C4-2B (cell line): ENCODE results near the gene MCEE.
"Not testable (repeated sequence)": the region's sequence is repeated elsewhere in the genome, so short reads cannot be mapped to it uniquely, and the experiment has no call there.

Source experiments
- H3K27ac ChIP-seq: fragments of 450-650 bp; 2 replicates; pipeline ENCODE4 v1.5.1; 2017
- CTCF ChIP-seq: fragments of 450-650 bp; conservative IDR thresholded peaks from 2 replicates; pipeline ENCODE4 v1.5.1; 2017; ENCODE audit warnings: mild to moderate bottlenecking
- ZFX ChIP-seq: fragments of 450-650 bp; IDR thresholded peaks from 2 replicates; pipeline ENCODE4 v1.6.1; 2017

MCEE gene

GRCh38 chr2:71143782-71144181, 13.8 kb upstream of the MCEE start:
- TF ChIP-seq ZFX (no peak), CTCF (no peak)
- H3K27ac ChIP-seq, result no peak overlapping the region

GRCh38 chr2:71136174-71136573, 6.1 kb upstream of the MCEE start:
- H3K27ac ChIP-seq, result no peak overlapping the region
- no peak for TF ChIP-seq ZFX
- TF ChIP-seq CTCF, result no peak

- TF ChIP-seq ZFX (no peak), CTCF (no peak)
- H3K27ac ChIP-seq, result no peak overlapping the region
Observed at GRCh38 chr2:71133603-71134002, 3.6 kb upstream of the MCEE start.

GRCh38 chr2:71131387-71132166, 1.5 kb upstream of the MCEE start:
- H3K27ac ChIP-seq, result not testable (repeated sequence)

- no peak for TF ChIP-seq ZFX
- TF ChIP-seq CTCF, result no peak
- peak overlapping the region; percentile 98 for H3K27ac ChIP-seq
Observed at GRCh38 chr2:71130905-71131244, 846 bp upstream of the MCEE start.

- TF ChIP-seq ZFX, result no peak
- no peak for TF ChIP-seq CTCF
- H3K27ac ChIP-seq, result peak overlapping the region; percentile 98
Observed at GRCh38 chr2:71129902-71130151, 202 bp downstream of the MCEE start.

- no peak for TF ChIP-seq ZFX
- no peak for TF ChIP-seq CTCF
- peak overlapping the region; percentile 98 for H3K27ac ChIP-seq
Observed at GRCh38 chr2:71129114-71129901, 721 bp downstream of the MCEE start.

- TF ChIP-seq ZFX (no peak), CTCF (no peak)
- H3K27ac ChIP-seq, result no peak overlapping the region
Observed at GRCh38 chr2:71126957-71127356, 3.1 kb downstream of the MCEE start.
